Heart left ventricle (tissue), 13 donors: Measurements from ENCODE around the gene MAST4.

Experiments used
- POLR2A ChIP-seq, 2 donors: fragments of 450-650 bp; IDR thresholded peaks; one replicate each; pipeline ENCODE4 v1.6.1; 2017; ENCODE audit warnings: antibody characterized with exemption in 2 of 2, mild to moderate bottlenecking in 2 of 2, moderate library complexity in 2 of 2
- TF ChIP-seq, protein P1 (sequence below), 12 donors: fragments of 200-600 bp; sonication (generic) in 4 of 12; IDR thresholded peaks; one replicate each; pipeline versions ENCODE4 v1.5.0 to v1.8.0; 2018 to 2022; ENCODE audit warnings: antibody characterized with exemption in 12 of 12, mild to moderate bottlenecking in 5 of 12
- donor health status: ischemic (EF 13 %, LVEDD 7.1; RV severe dilation, severe dysfunction).
- donor health status: DM: no; HTN: yes; CAD: no.
- donor health status: DM: no; HTN: no; CAD: no.
- donor health status: ischemic (EF 25% LVEDD 6.9; RV normal size, moderate dysfunction).
- donor health status: ischemic (EF 25% LVEDD 5.7; RV mildly dilated, moderate dysfunction).
- donor health status: ischemic (EF 35%, LVEDD 5.7; RV mildly dilated, moderate dysfunction).
- donor health status: nonischemic (EF 11% LVEDD 7.7; RV severe dilation, severe dysfunction).
- donor health status: DM: yes; HTN: yes; CAD: no.
- donor health status: PGD.
- donor health status: ischemic (EF 29% LVEDD 5.4; RV normal size, mild dysfunction).
- donor health status: nonischemic (EF 23%, LVEDD 6.1; RV moderate dilation, normal function).

DNA sequence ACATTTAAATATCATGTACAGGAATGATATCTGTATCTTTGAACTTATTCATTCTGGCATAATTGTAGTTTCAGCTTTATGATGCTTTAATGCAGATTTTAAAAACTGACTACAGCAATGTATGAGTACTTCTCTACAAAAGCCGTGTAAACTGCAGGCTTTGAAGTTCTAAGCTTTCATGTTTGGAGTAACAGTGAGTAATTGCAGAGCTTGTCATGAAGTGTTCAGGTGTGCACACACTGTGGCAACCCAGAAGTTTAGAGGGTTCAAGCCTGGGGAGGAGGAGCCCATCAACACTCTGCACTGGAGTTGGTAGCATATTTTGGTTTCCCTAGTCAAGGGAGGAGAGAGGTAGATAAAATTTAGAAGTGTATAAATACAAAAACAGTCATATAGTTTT lies 469.5 kb downstream of the MAST4 start:
- no peak for TF ChIP-seq POLR2A (IDR thresholded peaks at IDR 0.05)
- TF ChIP-seq, protein P1, sequence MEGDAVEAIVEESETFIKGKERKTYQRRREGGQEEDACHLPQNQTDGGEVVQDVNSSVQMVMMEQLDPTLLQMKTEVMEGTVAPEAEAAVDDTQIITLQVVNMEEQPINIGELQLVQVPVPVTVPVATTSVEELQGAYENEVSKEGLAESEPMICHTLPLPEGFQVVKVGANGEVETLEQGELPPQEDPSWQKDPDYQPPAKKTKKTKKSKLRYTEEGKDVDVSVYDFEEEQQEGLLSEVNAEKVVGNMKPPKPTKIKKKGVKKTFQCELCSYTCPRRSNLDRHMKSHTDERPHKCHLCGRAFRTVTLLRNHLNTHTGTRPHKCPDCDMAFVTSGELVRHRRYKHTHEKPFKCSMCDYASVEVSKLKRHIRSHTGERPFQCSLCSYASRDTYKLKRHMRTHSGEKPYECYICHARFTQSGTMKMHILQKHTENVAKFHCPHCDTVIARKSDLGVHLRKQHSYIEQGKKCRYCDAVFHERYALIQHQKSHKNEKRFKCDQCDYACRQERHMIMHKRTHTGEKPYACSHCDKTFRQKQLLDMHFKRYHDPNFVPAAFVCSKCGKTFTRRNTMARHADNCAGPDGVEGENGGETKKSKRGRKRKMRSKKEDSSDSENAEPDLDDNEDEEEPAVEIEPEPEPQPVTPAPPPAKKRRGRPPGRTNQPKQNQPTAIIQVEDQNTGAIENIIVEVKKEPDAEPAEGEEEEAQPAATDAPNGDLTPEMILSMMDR (IDR thresholded peaks at IDR 0.05) = no peak
